SK-N-SH (cell line): Measurements from ENCODE around the gene CUX1. TPM values are rescaled to one million over a fixed set of nuclear protein-coding genes. Genes with fewer than 3 reads are reported as not detected.

ENCODE experiments used
- CTCF ChIA-PET: fragments of 300-600, 350-600 bp; formaldehyde crosslinking; extraction: SDS; loops from one replicate; lab custom pipeline; 2021; lab: Yijun Ruan, JAX
- POLR2A ChIA-PET: fragments of 350-600 bp; sonication (Branson Sonifier 250); formaldehyde crosslinking; extraction: SDS; loops from one replicate; lab custom pipeline; 2020; ENCODE audit warnings: antibody characterized with exemption, inconsistent platforms; lab: Yijun Ruan, JAX
- DNase-seq: peaks from one replicate; pipeline ENCODE4 v3.0.0; 2012
- H2AFZ ChIP-seq: fragments of 200-600 bp; sonication (generic); 2 replicates; pipeline ENCODE4 v1.8.1; 2016; ENCODE audit warnings: antibody characterized with exemption, mild to moderate bottlenecking, low read depth
- H3F3A ChIP-seq: fragments of 200-600 bp; sonication (generic); replicated peaks from 2 replicates; pipeline ENCODE3; 2016; ENCODE audit warnings: antibody characterized with exemption, mild to moderate bottlenecking; ENCODE audit not compliant: insufficient read depth
- H3K27ac ChIP-seq, 2 experiments: fragments of 200-500 bp in 1 of 2; fragments of 200-600 bp in 1 of 2; sonication (Bioruptor generic) in 1 of 2; sonication (generic), shearing (Covaris generic) in 1 of 2; 2 replicates each; pipeline versions ENCODE4 v1.5.1 to v1.6.1; 2014 to 2016; ENCODE audit warnings: low read depth in 2 of 2, inconsistent platforms in 1 of 2, low read length in 1 of 2, mild to moderate bottlenecking in 1 of 2, mixed read lengths in 1 of 2
- H3K27me3 ChIP-seq: fragments of 200-600 bp; sonication (generic), shearing (Covaris generic); 2 replicates; pipeline ENCODE4 v1.6.1; 2016; ENCODE audit warnings: mixed run types; ENCODE audit not compliant: insufficient read depth
- H3K36me3 ChIP-seq, 2 experiments: fragments of 200-500 bp in 1 of 2; fragments of 200-600 bp in 1 of 2; sonication (Bioruptor generic) in 1 of 2; sonication (generic) in 1 of 2; replicated peaks in 1 of 2; 2 replicates each; pipeline versions ENCODE3 to v1.5.1; 2014 to 2016; ENCODE audit warnings: low read length in 1 of 2, mild to moderate bottlenecking in 1 of 2; ENCODE audit not compliant: insufficient read depth in 2 of 2, control insufficient read depth in 1 of 2
- H3K4me1 ChIP-seq, 2 experiments: fragments of 200-500 bp in 1 of 2; fragments of 200-600 bp in 1 of 2; sonication (Bioruptor generic) in 1 of 2; sonication (generic), shearing (Covaris generic) in 1 of 2; 2 replicates each; pipeline versions ENCODE4 v1.5.1 to v1.6.1; 2014 to 2016; ENCODE audit warnings: low read depth in 1 of 2, low read length in 1 of 2, mixed run types in 1 of 2; ENCODE audit not compliant: insufficient read depth in 2 of 2, control insufficient read depth in 1 of 2
- H3K4me2 ChIP-seq: fragments of 200-600 bp; sonication (generic), shearing (Covaris generic); 2 replicates; pipeline ENCODE4 v1.6.1; 2017; ENCODE audit warnings: mixed run types
- H3K4me3 ChIP-seq, 2 experiments: fragments of 200-500 bp in 1 of 2; fragments of 200-600 bp in 1 of 2; sonication (Bioruptor generic) in 1 of 2; sonication (generic), shearing (Covaris generic) in 1 of 2; 2 replicates each; pipeline versions ENCODE4 v1.5.1 to v1.8.1; 2014 to 2016; ENCODE audit warnings: low read depth in 2 of 2, inconsistent platforms in 1 of 2, low read length in 1 of 2, mild to moderate bottlenecking in 1 of 2, mixed read lengths in 1 of 2, moderate library complexity in 1 of 2
- H3K79me2 ChIP-seq: fragments of 200-600 bp; sonication (generic); 2 replicates; pipeline ENCODE4 v1.8.1; 2017; ENCODE audit warnings: mild to moderate bottlenecking; ENCODE audit not compliant: insufficient read depth
- H3K9ac ChIP-seq: fragments of 200-600 bp; sonication (generic); 2 replicates; pipeline ENCODE4 v1.6.1; 2017; ENCODE audit warnings: mixed run types
- H3K9me2 ChIP-seq: fragments of 200-600 bp; sonication (generic); 2 replicates; pipeline ENCODE4 v1.6.1; 2017; ENCODE audit warnings: mixed run types
- H3K9me3 ChIP-seq: fragments of 200-600 bp; sonication (generic); 2 replicates; pipeline ENCODE4 v1.6.1; 2017; ENCODE audit warnings: mixed run types, mild to moderate bottlenecking, moderate library complexity
- H4K20me1 ChIP-seq: fragments of 200-600 bp; sonication (generic); 2 replicates; pipeline ENCODE4 v1.6.1; 2017; ENCODE audit warnings: mild to moderate bottlenecking, mixed run types; ENCODE audit not compliant: insufficient read depth
- FOSL2 ChIP-seq: IDR thresholded peaks from 2 replicates; pipeline ENCODE4 v1.4.0; 2012; ENCODE audit warnings: low read depth, mild to moderate bottlenecking, moderate library complexity, borderline replicate concordance
- FOXM1 ChIP-seq: IDR thresholded peaks from 2 replicates; pipeline ENCODE4 v1.4.0; 2012; ENCODE audit warnings: low read depth, mild to moderate bottlenecking
- GABPA ChIP-seq: IDR thresholded peaks from 2 replicates; pipeline ENCODE4 v1.4.0; 2012; ENCODE audit warnings: low read depth, mild to moderate bottlenecking
- GATA2 ChIP-seq: sonication (generic); formaldehyde crosslinking; IDR thresholded peaks from 2 replicates; pipeline ENCODE4 v1.5.0; 2020; ENCODE audit warnings: mild to moderate bottlenecking, missing genetic modification reagents
- MEF2A ChIP-seq: IDR thresholded peaks from 2 replicates; pipeline ENCODE4 v1.4.0; 2012; ENCODE audit warnings: low read depth, borderline replicate concordance
- NFIC ChIP-seq: IDR thresholded peaks from 2 replicates; pipeline ENCODE4 v1.4.0; 2012; ENCODE audit warnings: borderline replicate concordance
- NRF1 ChIP-seq: IDR thresholded peaks from 2 replicates; pipeline ENCODE4 v1.6.1; 2012; ENCODE audit warnings: low read depth, mild to moderate bottlenecking, low read length
- RAD21 ChIP-seq: IDR thresholded peaks from 2 replicates; pipeline ENCODE4 v1.6.1; 2012; ENCODE audit warnings: mild to moderate bottlenecking, low read length
- RCOR1 ChIP-seq: fragments of 150-350 bp; IDR thresholded peaks from 2 replicates; pipeline ENCODE4 v1.6.1; 2017; ENCODE audit warnings: antibody characterized with exemption, low read length
- RXRA ChIP-seq: IDR thresholded peaks from 2 replicates; pipeline ENCODE4 v1.4.0; 2012; ENCODE audit warnings: low read depth, mild to moderate bottlenecking, borderline replicate concordance
- SIN3A ChIP-seq: IDR thresholded peaks from 2 replicates; pipeline ENCODE4 v1.6.1; 2012; ENCODE audit warnings: low read depth, mild to moderate bottlenecking, low read length, moderate library complexity, borderline replicate concordance
- SMC3 ChIP-seq: IDR thresholded peaks from 2 replicates; pipeline ENCODE4 v1.6.1; 2012; ENCODE audit warnings: low read depth, low read length, improper control_type of control experiment
- TAF1 ChIP-seq: IDR thresholded peaks from 2 replicates; pipeline ENCODE4 v1.6.1; 2012; ENCODE audit warnings: low read depth, mild to moderate bottlenecking, low read length, moderate library complexity, borderline replicate concordance
- TEAD4 ChIP-seq: IDR thresholded peaks from 2 replicates; pipeline ENCODE4 v1.4.0; 2012; ENCODE audit warnings: mild to moderate bottlenecking, borderline replicate concordance; ENCODE audit not compliant: insufficient read depth
- YY1 ChIP-seq: IDR thresholded peaks from 2 replicates; pipeline ENCODE4 v1.4.0; 2012; ENCODE audit warnings: low read depth, mild to moderate bottlenecking
- WGBS: methylation state at CpG from one replicate; pipeline ENCODE4 v1.1.6; 2017; ENCODE audit warnings: low lambda C conversion rate; 5-methylcytosine and 5-hydroxymethylcytosine counted together
- polyA plus RNA-seq, 3 experiments: library from polyadenylated mRNA; depleted of rRNA; stranded (reverse); fragments of >200 nt; gene quantifications; 2 replicates each; pipeline ENCODE4 v1.2.3, GENCODE V29; 2012
- TF ChIP-seq, protein P1 (sequence below): IDR thresholded peaks from 2 replicates; pipeline ENCODE4; 2012
- TF ChIP-seq, protein P2 (sequence below): fragments of 150-350 bp; IDR thresholded peaks from 2 replicates; pipeline ENCODE4 v1.6.1; 2016; ENCODE audit warnings: mild to moderate bottlenecking, low read depth, low read length
- TF ChIP-seq, protein P3 (sequence below): IDR thresholded peaks from 2 replicates; pipeline ENCODE4 v1.4.0; 2012; ENCODE audit warnings: low read depth, borderline replicate concordance

Gene CUX1
- polyA plus RNA-seq, 1 of the 3 experiments (the other 2 are of a cell fraction) = 68.6 TPM

DNA sequence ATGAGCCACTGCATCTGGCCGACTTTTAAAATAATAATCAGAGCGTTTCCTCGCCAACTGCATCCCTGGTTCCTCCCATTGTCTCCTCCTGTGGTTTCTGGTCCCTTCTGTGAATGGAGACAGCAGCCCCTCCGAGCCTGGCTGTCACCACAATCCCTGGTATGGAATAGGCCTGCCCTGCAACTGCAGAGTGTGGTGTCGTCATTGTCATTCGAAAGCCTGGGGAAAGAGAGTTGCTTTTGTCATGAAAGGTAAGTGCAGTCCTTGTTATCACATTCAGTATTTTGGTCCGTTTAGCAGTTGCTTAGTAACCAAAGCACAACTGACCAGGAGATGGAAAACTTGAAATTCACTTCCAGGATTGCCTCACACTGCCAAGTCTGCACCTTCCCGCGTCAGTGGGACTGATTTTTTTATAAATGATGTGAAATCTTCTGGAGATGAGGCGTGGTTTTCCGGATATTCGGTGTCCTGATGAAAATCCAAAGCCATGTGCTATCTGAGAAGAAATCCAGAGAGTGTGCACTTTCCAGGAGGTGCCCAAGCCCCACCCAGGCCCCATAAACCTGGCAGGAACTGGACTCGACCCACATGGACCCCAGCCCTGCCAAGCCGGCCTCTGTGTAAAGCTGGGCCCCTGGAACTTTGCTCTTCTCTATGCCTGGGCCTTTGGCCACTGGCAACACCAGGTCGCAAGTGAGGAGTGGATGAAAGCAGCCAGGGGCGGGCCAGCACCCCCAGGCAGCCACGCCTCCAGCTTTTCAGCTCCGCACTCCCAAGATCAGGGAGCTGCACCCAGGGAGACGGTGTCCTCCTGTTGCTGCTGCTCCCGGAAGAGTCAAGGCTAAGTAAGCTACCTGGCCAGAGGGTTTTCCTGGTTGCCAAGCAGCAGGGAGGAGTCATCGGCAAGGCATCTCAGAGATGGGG lies 335.5 kb downstream of the CUX1 start:
- no peak overlapping the region for H3K9ac ChIP-seq
- ChIA-PET CTCF (interaction anchor here (0.6 to 0.9 kb wide), 2 partner anchors 23 to 84 kb away, joined by 3 read pairs; no protein-coding TSS in a partner anchor), POLR2A (interaction anchor here (0.6 to 1.1 kb wide), 2 partner anchors 9 to 14 kb away, joined by 3 to 4 read pairs; no protein-coding TSS in a partner anchor)
- H3K9me2 ChIP-seq = no peaks in the 10 kb centered on the region
- TF ChIP-seq GATA2 (CRISPR knock-in tag) (no peak), SMC3 (no peak), TEAD4 (no peak), RAD21 (no peak)
- H4K20me1 ChIP-seq = no peaks in the 10 kb centered on the region
- 83% methylated on average over 16 of the region's 21 CpGs for WGBS
- H3K79me2 ChIP-seq = no peaks in the 10 kb centered on the region
- H3K36me3 ChIP-seq = peaks cover 5 to 6% of the 10 kb centered on the region in 2 experiments
- no peak overlapping the region for H3K4me3 ChIP-seq
- no peaks in the 10 kb centered on the region for H3K27me3 ChIP-seq
- H3K4me2 ChIP-seq = no peak overlapping the region
- H3K9me3 ChIP-seq = no peaks in the 10 kb centered on the region
- DNase-seq = no peak
- no peak overlapping the region for H2AFZ ChIP-seq
- H3K27ac ChIP-seq = no peak overlapping the region; a peak in 1 of 4 replicates
- H3K4me1 ChIP-seq = no peaks in the 10 kb centered on the region
- no peaks in the 10 kb centered on the region for H3F3A ChIP-seq

DNA sequence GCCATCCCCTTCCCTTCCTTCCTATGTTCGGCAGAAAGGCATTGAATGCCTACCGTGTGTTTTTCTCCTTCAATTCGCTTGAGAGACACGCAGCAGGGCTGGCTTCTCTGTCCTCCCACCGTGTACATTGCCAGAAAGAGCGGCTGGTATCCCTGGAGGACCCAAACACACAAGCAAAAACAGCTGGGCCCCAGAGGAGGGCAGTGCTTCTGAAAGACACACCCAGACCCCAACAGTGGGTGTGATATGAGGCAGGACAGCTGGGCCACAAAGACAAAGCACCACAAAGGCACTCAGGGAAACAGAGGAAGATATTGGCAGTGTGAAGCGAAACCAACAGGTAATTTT lies 336.1 kb downstream of the CUX1 start:
- Histone ChIP-seq H2AFZ (no peak overlapping the region), H3K4me2 (no peak overlapping the region), H3K27ac (no peak overlapping the region), H3K9ac (no peak overlapping the region), H4K20me1 (no peaks in the 10 kb centered on the region), H3K4me1 (no peaks in the 10 kb centered on the region), H3K9me3 (no peaks in the 10 kb centered on the region), H3K36me3 (peaks cover 5 to 8% of the 10 kb centered on the region in 2 experiments), H3K9me2 (no peaks in the 10 kb centered on the region), H3K4me3 (no peak overlapping the region), H3K27me3 (no peaks in the 10 kb centered on the region), H3F3A (no peaks in the 10 kb centered on the region), H3K79me2 (no peaks in the 10 kb centered on the region)
- ChIA-PET CTCF (interaction anchor here (0.9 kb wide), 1 partner anchor 84 kb away, joined by 3 read pairs; no protein-coding TSS in a partner anchor), POLR2A (interaction anchor here (0.6 to 1.1 kb wide), 2 partner anchors 8 to 14 kb away, joined by 3 to 4 read pairs; no protein-coding TSS in a partner anchor)
- no peak for DNase-seq
- TF ChIP-seq SIN3A = no peak
- no peak for TF ChIP-seq TAF1
- TF ChIP-seq TEAD4 = no peak
- no peak for TF ChIP-seq NRF1
- no peak for TF ChIP-seq FOXM1
- TF ChIP-seq, protein P1, sequence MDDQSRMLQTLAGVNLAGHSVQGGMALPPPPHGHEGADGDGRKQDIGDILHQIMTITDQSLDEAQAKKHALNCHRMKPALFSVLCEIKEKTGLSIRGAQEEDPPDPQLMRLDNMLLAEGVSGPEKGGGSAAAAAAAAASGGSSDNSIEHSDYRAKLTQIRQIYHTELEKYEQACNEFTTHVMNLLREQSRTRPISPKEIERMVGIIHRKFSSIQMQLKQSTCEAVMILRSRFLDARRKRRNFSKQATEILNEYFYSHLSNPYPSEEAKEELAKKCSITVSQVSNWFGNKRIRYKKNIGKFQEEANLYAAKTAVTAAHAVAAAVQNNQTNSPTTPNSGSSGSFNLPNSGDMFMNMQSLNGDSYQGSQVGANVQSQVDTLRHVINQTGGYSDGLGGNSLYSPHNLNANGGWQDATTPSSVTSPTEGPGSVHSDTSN = no peak
- TF ChIP-seq, protein P2, sequence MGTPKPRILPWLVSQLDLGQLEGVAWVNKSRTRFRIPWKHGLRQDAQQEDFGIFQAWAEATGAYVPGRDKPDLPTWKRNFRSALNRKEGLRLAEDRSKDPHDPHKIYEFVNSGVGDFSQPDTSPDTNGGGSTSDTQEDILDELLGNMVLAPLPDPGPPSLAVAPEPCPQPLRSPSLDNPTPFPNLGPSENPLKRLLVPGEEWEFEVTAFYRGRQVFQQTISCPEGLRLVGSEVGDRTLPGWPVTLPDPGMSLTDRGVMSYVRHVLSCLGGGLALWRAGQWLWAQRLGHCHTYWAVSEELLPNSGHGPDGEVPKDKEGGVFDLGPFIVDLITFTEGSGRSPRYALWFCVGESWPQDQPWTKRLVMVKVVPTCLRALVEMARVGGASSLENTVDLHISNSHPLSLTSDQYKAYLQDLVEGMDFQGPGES = no peak
- TF ChIP-seq, protein P3, sequence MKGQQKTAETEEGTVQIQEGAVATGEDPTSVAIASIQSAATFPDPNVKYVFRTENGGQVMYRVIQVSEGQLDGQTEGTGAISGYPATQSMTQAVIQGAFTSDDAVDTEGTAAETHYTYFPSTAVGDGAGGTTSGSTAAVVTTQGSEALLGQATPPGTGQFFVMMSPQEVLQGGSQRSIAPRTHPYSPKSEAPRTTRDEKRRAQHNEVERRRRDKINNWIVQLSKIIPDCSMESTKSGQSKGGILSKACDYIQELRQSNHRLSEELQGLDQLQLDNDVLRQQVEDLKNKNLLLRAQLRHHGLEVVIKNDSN = no peak
- no peak for TF ChIP-seq GABPA
- TF ChIP-seq NFIC = no peak
- no peak for TF ChIP-seq YY1
- no peak for TF ChIP-seq RCOR1
- no peak for TF ChIP-seq MEF2A
- no peak for TF ChIP-seq RXRA
- no peak for TF ChIP-seq FOSL2
- 94% methylated on average over 7 of the region's 7 CpGs for WGBS
